ENCODE data around the gene TBC1D3B. TPM values are rescaled to one million over a fixed set of nuclear protein-coding genes. Genes with fewer than 3 reads are reported as not detected.
"Not testable (repeated sequence)": the region's sequence is repeated elsewhere in the genome, so short reads cannot be mapped to it uniquely, and the experiment has no call there.

TBC1D3B gene
- polyA plus RNA-seq, 4 donors: 4.5 to 22.6 (median 12.3) TPM

GRCh38 chr17:36182176-36183000 is 6.0 kb upstream of the TBC1D3B start:
- DNase-seq (ENCODE audit: low read depth in 4 of 4, low spot score in 2 of 4): no peak

DNA sequence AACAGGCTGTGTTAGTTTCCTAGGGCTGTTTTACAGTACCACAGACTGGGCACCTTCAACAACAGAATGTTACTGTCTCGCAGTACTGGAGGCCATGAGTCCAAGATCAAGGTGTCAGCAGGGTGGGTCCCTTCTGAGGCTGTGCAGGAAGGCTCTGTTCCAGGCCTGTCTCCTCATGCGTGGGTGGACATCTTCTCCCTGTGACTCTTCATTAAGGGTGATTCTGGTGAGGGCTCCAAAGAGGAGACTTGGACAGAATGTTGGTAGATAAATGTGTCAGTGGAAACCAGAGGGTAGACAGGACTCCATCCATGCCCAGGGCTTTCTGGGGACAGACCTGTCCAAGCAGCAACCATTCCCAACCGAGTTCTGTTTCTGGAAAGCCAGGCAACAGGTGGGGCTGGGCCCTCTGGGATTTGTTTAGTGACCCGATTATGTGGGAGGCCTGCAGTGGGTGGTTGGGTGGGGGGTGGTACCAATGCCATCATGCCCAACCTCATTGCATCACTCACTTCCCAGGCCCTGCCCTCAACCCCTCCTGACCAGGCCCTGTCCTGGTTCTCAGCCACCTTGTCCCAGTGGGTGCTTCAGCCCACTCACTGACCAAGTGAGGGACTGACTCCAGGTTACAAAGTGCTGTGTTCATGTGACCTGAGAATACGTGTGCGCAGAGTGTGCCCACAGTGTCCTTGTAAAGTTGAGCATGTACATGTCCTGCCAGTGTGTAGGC is 5.2 kb upstream of the TBC1D3B start:
- not testable (repeated sequence) for DNase-seq (ENCODE audit: low read depth in 4 of 4, low spot score in 2 of 4)

- not testable (repeated sequence) for DNase-seq (ENCODE audit: low read depth in 4 of 4, low spot score in 2 of 4)
Measured at GRCh38 chr17:36168836-36169235, 7.6 kb downstream of the TBC1D3B start.

GRCh38 chr17:36153895-36154610 is 22.4 kb downstream of the TBC1D3B start:
- no peak for DNase-seq (ENCODE audit: low read depth in 4 of 4, low spot score in 2 of 4)

DNA sequence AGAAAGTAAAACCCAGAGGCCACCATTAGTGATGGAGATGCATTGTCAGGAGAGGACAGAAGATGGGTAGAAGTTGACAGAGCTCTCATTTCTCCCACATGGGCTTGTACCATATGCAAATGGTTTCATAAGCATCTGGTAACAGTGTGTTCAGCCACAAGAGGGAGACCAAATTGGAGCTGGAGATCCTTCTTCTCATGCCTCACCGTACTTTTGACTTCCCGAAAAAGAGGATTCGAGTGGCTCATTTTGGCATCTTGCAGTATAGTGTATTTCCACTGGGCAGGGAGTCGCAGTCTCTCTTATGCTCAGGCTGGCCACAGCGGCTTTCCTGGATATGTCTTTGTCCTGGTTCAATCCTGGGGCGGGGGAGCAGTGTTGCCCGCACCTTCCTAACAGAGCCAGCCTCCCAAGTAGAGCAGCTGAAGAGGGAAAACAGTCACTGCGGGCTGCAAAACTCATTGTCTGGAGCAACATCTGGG is 23.8 kb downstream of the TBC1D3B start:
- DNase-seq (ENCODE audit: low read depth in 4 of 4, low spot score in 2 of 4): no peak

DNA sequence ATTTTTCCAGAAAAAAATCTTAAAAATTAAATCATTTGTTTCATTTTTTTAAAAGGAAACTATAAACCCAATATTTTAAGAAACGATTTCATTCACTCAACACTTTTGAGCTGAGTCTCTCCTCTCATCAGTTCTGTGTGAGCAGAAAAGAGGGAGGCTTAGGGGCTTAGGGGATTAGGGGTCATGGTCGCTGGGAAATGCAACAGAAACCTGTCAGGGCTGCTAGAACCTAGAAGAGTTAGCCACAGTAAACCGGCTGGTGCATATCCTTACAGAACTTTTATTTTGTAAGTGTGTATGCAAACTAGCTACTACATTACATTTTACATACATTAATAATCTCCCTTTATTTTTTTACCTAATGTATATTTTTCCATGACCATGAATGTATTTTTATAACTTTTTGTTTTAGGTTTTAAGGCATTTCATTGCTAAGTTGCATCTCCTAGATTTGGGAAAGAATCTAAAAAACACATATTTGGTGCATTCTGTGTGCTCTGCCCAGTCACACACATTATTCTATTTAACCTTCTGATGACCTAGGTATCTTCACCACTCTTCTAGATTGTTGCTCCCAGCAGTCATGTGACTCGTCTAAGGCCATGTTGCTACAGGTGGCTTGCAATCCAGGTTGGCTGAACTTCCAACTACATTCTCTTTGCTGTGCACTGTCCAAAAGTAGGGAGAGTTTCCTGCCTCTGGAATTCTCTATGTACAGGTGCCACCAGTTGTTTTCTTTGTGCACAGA is 24.4 kb downstream of the TBC1D3B start:
- DNase-seq (ENCODE audit: low read depth in 4 of 4, low spot score in 2 of 4): no peak

GRCh38 chr17:36149296-36149820 is 27.1 kb downstream of the TBC1D3B start:
- no peak for DNase-seq (ENCODE audit: low read depth in 4 of 4, low spot score in 2 of 4)

DNA sequence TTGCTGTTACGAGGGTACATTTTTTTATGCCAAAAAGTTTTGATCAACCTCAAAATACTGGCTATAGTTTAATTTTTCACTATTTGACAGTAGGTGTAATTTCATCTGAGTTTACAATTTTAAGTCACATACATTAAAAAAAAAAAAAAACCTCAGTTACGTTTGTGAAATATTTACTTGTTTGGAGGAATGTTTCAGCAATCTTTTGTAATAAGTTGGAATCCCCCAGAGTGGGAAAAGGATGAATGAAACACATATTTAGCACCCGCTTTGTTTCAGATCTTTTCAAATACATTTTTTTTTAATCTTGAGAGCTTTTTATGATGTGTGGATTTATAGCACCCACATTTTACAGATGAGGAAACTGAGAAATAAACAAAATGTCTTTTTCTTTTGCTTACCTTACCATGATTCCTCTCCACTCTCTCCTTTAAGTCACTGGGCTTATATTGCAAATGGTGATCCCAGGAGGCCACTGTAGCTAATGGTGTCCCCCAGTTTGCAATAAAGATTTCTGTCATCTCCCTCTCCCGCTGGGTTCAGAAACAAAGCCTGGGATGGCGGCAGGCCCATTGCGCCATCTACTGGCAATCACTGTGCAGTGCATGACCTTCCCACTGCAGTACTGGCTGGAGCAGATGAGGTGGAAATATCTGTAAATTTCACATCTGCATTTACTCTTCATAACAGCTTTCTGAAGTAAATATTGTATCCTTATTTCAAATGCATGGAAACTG is 27.7 kb downstream of the TBC1D3B start:
- peak; percentile 18 to 59 (median 46) for DNase-seq (ENCODE audit: low read depth in 4 of 4, low spot score in 2 of 4)

GRCh38 chr17:36147601-36148000 is 28.8 kb downstream of the TBC1D3B start:
- no peak for DNase-seq (ENCODE audit: low read depth in 4 of 4, low spot score in 2 of 4)

DNA sequence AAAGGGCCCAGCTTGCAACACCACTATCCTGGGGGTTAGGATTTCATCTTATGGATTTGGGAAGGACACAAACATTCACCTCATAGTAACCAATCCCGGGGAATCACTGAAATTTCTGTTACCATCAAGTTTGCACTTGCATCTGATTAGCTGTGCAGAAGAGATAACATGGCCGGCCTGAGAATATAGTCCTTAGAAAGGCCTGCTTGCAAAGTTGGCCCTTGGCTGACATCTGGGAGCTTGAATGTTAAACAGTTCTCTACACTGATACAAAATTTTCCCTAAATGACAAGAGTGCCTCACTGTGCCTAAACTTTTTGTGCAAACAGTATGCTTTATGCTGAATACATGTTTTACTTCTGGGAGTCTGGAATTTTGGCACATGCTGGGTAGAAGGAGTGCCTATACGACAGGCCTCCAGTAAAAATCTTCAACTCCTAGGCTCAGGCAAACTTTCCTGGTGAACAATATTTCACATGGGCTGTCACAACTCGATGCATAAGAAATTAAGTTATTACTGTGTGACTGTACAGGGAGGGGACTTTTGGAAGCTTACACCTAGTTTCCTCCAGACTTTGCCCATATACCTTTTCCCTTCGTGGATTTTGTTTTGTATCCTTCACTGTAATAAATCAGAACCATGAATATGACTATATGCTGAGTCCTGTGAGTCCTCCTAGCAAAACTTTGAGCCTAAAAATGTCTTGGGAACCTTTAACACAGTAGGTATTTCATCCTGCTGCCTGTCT is 31.3 kb downstream of the TBC1D3B start:
- DNase-seq (ENCODE audit: low read depth in 4 of 4, low spot score in 2 of 4): no peak

DNA sequence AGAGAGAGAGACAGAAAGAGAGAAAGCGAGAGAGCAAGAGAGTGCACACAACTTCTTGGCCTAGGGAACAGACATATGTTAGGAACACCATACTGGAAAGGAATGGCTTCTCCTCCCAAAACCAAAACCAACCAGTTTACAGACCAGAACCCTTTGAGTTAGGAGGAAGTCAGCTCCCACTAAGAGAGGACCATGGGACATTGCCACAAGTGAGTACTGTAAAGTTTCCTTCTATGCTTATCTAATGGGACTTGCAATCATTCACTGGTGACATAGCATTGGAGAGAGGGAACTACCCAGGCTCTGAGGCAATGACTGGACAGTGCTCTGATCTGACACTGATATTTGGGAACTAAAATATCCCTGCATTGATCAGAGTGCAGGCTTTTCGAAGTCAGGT is 32.4 kb downstream of the TBC1D3B start:
- no peak for DNase-seq (ENCODE audit: low read depth in 4 of 4, low spot score in 2 of 4)

- no peak for DNase-seq (ENCODE audit: low read depth in 4 of 4, low spot score in 2 of 4)
Measured at GRCh38 chr17:36142806-36143205, 33.6 kb downstream of the TBC1D3B start.

- DNase-seq (ENCODE audit: low read depth in 4 of 4, low spot score in 2 of 4): no peak
Measured at GRCh38 chr17:36142235-36142634, 34.2 kb downstream of the TBC1D3B start.

- no peak for DNase-seq (ENCODE audit: low read depth in 4 of 4, low spot score in 2 of 4)
Measured at GRCh38 chr17:36136439-36136838, 40.0 kb downstream of the TBC1D3B start.

DNA sequence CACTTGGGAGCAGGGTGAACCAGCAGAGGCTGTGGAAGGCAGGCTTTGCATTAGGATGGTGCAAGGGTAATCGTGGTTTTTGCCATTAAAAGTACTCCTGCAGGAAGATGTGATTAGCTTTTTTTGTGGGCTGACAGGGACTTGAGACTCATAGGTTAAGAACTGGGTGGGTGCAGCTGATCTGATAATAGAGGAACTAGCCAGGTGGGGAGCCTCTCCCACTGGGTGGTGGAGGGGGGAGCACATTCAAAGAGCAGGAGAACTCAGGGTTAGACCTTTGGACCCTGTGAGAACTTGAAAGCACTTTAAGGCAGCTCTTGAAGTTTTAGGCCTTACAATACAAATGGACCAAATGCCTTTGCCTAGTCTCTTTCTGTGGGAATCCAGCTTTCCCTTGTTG is 40.4 kb downstream of the TBC1D3B start:
- DNase-seq (ENCODE audit: low read depth in 4 of 4, low spot score in 2 of 4): no peak

- no peak for DNase-seq (ENCODE audit: low read depth in 4 of 4, low spot score in 2 of 4)
Measured at GRCh38 chr17:36135465-36135864, 41.0 kb downstream of the TBC1D3B start.

DNA sequence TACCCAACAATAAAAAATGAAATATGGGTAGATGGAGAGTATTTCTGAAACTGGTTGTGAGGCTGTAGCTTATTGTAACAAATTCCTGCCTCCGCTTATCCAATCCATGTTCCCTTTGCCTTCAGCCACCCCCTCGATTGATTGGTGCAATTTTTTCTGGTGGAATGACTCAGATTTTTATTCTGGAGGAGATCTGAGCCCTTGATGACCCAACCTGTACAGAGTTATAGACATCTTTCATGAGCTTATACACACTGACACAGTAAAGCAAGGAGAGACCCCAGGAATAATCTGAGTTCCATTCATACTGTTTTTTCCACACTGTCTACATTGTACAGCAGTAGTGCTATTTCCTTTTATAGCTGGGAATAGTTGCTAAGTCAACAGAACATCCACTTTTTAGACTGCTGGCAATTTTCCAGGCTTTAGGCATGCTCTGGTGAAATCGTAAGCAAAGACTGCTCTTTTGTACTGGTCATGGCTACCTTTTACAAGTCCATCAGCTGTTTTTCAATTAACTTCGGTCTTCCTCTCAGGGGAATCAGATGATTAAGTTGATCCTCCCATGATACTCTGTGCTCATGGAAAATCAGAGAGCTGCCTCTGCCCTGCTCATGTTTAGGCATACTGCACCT is 42.7 kb downstream of the TBC1D3B start:
- peak in 3 of 4 donors; percentile 3 to 70 (median 14) for DNase-seq (ENCODE audit: low read depth in 4 of 4, low spot score in 2 of 4)

DNA sequence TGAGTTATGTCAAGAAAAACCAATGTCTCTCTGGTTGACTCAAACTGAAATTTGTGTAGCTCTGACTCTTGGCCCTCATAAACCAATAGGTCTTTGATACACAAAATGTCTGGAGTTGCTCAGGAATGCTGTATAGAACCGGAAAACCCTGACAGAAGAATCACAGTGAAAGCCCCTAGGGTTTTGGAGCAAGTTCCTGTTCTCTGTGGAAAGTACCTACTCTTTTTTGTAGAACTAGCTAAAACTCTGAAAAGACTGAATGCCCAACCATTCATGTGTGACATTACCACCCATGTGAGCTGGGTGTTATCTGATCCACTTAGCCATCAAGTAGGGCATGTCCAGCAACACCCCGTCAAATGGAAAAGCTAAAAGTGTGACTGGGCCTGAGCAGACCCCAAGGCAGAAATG is 44.0 kb downstream of the TBC1D3B start:
- peak in 2 of 4 donors; percentile 6 to 17 for DNase-seq (ENCODE audit: low read depth in 4 of 4, low spot score in 2 of 4)

Data from left renal cortex interstitium (tissue), 4 donors.